ENCODE measurements around the gene CNKSR1. TPM values are rescaled to one million over a fixed set of nuclear protein-coding genes. Genes with fewer than 3 reads are reported as not detected.

Gene CNKSR1
- total RNA-seq, 2 experiments from 2014 or later = 1.5 to 1.8 TPM

DNA sequence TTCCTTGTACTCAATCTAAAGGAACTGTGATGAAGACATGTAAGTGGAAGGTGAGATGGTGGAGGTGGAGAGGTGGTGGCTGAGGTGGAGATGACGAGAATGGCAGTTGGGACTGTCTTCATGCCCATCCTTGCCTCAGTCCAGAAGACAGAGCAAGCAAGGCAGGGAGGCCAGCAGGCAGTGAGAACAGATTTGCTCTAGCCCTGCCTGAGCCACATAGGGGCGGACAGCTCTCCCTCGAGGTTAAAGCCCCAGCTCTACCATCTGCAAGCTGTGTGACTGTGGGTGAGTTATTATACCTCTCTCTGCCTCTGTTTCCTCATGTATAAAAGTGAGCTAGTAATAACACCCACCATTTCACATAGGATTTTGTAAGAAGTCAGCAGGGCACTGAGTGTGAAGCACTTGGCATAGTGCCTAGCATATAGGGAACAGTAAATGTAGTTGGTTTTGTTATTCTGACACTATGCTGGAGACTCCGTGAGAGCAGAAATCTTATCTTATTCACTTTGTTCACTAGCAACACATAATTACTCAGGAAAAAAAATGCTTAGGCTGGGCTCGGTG is 23.2 kb upstream of the CNKSR1 start:
- no peak for DNase-seq
- Mint-ChIP-seq H3K36me3 (ENCODE audit: low read depth) (no peaks in the 10 kb centered on the region), H3K4me1 (ENCODE audit: low read depth) (peaks cover 3% of the 10 kb centered on the region), H3K9me3 (no peaks in the 10 kb centered on the region), H3K4me3 (no peak overlapping the region), H3K27ac (no peak overlapping the region), H3K27me3 (ENCODE audit: low read depth) (peaks cover 4% of the 10 kb centered on the region)
- intact Hi-C loops (cut with micrococcal nuclease) = no loop called here
- CTCF ChIA-PET = interaction anchor here (0.6 to 1.7 kb wide), 4 partner anchors 10 to 706 kb away, joined by 3 to 9 read pairs (median 3); no protein-coding TSS in a partner anchor

DNA sequence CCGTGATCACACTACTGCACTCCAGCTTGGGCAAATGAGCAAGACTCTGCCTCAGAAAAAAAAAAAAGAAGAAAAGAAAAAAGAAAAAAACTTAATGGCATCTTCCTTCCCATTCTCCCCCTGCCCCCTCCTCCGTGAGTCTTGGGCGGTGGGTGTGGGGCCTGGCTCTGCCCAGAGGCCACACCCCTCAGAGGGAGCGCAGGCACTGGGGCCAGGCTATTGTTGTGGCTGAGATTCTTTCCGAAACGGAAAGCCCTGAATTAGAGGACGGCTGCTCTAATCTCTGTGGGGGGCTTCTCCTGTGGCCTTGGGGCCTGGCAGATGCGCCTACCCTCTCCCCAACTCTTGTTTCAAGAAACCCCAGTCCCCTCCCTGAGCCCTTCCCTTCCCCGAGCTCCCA is 22.5 kb upstream of the CNKSR1 start:
- H3K36me3 Mint-ChIP-seq (ENCODE audit: low read depth) = no peaks in the 10 kb centered on the region
- H3K9me3 Mint-ChIP-seq = no peaks in the 10 kb centered on the region
- H3K27ac Mint-ChIP-seq = no peak overlapping the region
- peaks cover 3% of the 10 kb centered on the region for H3K4me1 Mint-ChIP-seq (ENCODE audit: low read depth)
- peaks cover 7% of the 10 kb centered on the region for H3K27me3 Mint-ChIP-seq (ENCODE audit: low read depth)
- DNase-seq = no peak
- no peak overlapping the region for H3K4me3 Mint-ChIP-seq
- CTCF ChIA-PET = interaction anchor here (0.6 to 4.3 kb wide), 6 partner anchors 9 to 706 kb away, joined by 3 to 21 read pairs (median 4); partner anchors contain the start of gene CEP85
- intact Hi-C loops (cut with micrococcal nuclease) = no loop called here

DNA sequence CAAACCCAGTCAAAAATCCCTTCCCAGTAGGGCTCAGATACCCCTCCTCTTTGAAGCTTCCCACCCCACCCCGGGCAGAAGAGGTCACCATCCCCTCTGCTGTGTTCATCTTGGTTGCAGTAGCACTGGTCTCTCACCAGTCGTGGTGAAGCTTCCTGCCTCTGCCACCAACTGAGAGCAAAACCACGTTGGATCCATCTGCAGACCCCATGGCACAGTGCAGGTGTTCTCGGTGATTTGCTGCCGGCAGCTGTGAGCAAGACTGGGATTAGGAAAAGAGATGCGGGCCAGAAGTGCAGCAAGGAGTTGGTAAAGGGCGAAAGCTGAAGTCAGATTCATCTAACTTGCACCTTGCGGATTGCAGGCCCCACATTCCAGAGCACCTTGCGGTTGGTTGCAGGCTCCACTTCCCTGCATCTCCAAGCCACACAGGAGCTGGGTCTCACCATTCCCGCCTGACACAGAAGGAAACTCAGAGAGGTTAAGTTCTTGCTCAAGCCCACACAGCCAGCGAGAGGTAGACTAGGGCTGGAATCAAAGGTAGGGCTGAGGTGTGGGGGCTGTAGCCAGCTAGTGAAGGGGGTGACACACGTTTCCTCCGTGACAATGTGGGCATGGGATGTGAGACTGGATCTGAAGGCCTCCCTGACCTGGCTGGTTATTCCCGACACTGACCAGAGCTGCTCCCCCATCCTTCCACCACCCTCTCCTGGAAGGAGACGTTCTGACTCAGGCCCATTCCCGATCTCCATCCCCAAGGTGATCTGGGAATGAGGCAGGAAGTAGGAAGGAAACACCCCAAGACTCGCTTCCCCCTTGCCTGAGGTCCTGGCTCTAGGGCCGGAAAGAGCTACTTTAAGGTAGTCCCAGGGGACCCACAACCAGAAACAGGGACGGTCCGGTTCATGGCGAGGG is 21.7 kb upstream of the CNKSR1 start:
- peaks cover 8% of the 10 kb centered on the region for H3K27me3 Mint-ChIP-seq (ENCODE audit: low read depth)
- no peak for DNase-seq
- H3K27ac Mint-ChIP-seq = no peak overlapping the region
- intact Hi-C loops (cut with micrococcal nuclease) = no loop called here
- CTCF ChIA-PET = interaction anchor here (1.0 to 4.3 kb wide), 4 partner anchors 10 to 241 kb away, joined by 3 to 21 read pairs (median 4); partner anchors contain the start of gene CEP85
- no peaks in the 10 kb centered on the region for H3K36me3 Mint-ChIP-seq (ENCODE audit: low read depth)
- peaks cover 3% of the 10 kb centered on the region for H3K4me1 Mint-ChIP-seq (ENCODE audit: low read depth)
- H3K9me3 Mint-ChIP-seq = no peaks in the 10 kb centered on the region
- H3K4me3 Mint-ChIP-seq = no peak overlapping the region

DNA sequence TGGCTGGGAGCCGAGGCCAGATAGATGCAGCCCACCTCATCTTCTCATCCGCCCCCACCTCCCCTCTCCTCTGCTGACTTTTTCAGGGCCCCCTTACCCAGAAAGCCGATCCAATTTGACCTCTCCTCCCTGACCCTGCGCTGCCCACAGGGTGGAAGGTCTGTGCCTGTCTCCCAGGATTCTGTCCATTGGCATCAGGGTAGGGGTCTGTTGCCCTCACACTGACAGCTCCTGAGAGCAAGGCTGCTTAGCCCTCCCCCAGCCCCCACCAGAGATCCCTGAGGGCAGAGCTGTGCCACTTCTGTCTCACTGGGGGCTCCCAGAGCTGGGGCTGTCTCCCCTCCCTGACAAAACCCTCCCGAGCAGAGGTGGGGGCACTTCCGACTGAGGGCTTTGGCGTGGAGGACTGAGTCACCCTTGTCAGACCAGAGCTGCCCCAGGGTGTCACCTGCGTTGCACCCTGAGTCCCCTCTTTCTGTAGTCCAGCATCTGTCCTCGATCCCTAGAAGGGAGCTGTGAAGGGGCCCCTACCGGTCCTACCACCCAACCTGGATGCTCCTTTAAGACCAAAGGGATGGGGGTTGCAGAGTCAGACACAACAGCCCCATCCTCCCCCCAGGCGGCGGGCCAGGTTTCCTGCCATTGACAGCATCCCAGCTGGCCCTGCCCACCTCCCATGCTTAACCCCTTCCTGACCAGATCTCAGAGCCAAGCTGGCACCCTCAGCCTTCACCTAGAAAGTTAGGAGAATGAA is 20.8 kb upstream of the CNKSR1 start:
- DNase-seq = no peak
- Mint-ChIP-seq H3K36me3 (ENCODE audit: low read depth) (no peaks in the 10 kb centered on the region), H3K27ac (no peak overlapping the region), H3K4me1 (ENCODE audit: low read depth) (peaks cover 3% of the 10 kb centered on the region), H3K9me3 (no peaks in the 10 kb centered on the region), H3K27me3 (ENCODE audit: low read depth) (peaks cover 14% of the 10 kb centered on the region), H3K4me3 (no peak overlapping the region)
- CTCF ChIA-PET = interaction anchor here (1.0 to 4.3 kb wide), 4 partner anchors 11 to 240 kb away, joined by 3 to 21 read pairs (median 4); partner anchors contain the start of gene CEP85
- intact Hi-C loops (cut with micrococcal nuclease) = no loop called here

DNA sequence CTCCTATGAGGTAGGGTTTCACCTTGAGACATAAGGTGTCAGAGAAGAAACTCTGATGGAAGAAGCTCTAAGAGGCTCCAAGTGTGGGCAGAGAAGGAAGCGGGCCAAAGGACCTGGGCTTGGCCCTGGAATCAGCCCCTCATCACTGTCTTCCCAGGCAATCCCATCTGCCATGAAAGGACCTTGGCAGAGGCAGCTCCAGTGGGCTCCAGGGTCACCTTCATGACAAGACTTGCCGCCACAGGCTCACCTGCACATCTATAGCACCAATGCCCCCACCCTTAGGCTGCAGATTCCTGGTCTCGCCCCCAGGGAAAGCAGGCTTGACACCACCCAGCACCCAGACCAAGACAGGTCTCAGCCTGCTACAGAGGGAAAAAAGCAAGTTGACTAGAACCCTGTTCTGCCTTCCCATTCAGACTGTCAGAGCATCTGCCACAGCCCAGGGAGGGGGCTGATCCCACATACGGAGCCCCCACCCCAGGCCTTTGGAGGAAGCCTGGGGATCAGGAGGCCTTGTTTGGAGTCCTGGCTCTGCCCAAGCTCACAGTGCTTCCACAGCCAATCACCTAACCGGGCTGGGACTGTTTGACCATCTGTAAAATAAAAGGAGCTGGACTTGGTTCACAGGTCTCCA is 18.9 kb upstream of the CNKSR1 start:
- H3K4me1 Mint-ChIP-seq (ENCODE audit: low read depth) = peaks cover 7% of the 10 kb centered on the region
- H3K27ac Mint-ChIP-seq = no peak overlapping the region
- intact Hi-C loops (cut with micrococcal nuclease) = no loop called here
- H3K4me3 Mint-ChIP-seq = no peak overlapping the region
- no peaks in the 10 kb centered on the region for H3K9me3 Mint-ChIP-seq
- no peaks in the 10 kb centered on the region for H3K36me3 Mint-ChIP-seq (ENCODE audit: low read depth)
- CTCF ChIA-PET = interaction anchor here (0.6 to 4.3 kb wide), 3 partner anchors 13 to 275 kb away, joined by 3 to 21 read pairs (median 4); no protein-coding TSS in a partner anchor
- peaks cover 21% of the 10 kb centered on the region for H3K27me3 Mint-ChIP-seq (ENCODE audit: low read depth)
- no peak for DNase-seq

DNA sequence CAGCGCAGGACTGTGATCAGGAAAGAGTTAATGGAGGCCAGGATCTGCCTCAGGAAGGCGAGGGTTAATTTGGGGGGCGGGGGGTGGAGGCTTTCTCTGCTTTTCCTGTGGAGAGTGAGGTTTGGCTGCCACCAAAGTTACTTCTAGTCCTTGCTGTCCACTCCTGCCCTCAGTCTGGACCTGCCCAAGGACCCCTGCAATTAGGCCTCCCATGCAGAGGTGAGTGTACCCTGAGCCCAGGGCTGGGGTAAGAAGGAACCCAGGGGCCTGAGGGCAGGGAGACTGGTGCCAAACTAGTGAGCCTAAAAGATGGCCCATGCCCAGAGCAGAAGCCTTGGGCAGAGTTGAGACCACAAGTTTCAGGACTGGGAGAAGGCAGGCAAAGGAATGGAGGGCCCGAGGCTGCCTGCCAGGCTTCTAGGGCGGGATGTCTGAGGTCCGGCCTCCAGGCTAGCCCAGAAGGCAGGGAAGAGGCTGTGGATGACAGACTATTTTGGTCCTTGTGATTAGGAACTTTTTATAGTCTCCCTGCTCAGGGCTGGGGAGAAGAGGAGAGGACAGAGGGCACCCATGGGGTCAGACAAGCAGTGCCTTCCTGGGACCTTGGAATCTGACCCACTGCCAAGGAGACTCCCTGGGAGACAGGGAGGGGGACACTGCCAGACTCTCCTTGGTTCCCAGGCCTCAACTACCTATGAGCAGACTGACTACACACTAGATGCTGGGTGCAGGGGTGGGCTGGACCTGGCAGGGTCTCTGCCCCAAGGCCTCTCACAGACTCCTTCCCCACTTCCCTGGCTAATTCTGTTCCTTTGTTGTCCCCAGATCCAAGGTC is 18.2 kb upstream of the CNKSR1 start, which contains the start of gene FAM110D:
Gene FAM110D (plus strand): TSS at position 172 of the 835 bp plus-strand sequence. CDS start 2,213 bp downstream, outside the sequence.
- no peak within 1 kb of the TSS for H3K27ac Mint-ChIP-seq

DNA sequence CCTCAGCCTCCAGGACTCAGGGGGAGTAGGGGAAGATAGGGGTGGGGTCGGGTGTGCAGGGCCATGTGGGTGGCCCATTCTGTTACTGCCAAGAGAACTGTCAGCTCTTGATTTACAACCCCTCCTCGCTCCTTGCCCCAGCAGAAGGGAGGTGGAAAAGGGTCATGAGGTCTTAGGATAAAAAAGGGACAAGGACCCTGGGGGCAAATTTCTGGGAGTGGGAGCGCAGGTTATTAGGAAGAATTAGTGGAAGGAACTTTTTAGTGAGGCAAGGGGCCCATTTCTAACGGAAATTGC is 17.6 kb upstream of the CNKSR1 start:
- Mint-ChIP-seq H3K4me3 (no peak overlapping the region), H3K4me1 (ENCODE audit: low read depth) (peaks cover 14% of the 10 kb centered on the region), H3K27ac (no peak overlapping the region), H3K36me3 (ENCODE audit: low read depth) (no peaks in the 10 kb centered on the region), H3K27me3 (ENCODE audit: low read depth) (peaks cover 29% of the 10 kb centered on the region), H3K9me3 (no peaks in the 10 kb centered on the region)
- CTCF ChIA-PET = no interaction called here
- DNase-seq = no peak
- intact Hi-C loops (cut with micrococcal nuclease) = no loop called here

More for the DNA sequence above, 18.2 kb upstream of the CNKSR1 start, which contains the start of gene FAM110D:
- Mint-ChIP-seq H3K4me1 (ENCODE audit: low read depth) (peaks cover 11% of the 10 kb centered on the region), H3K4me3 (no peak within 1 kb of the TSS), H3K36me3 (ENCODE audit: low read depth) (no peaks in the 10 kb centered on the region), H3K9me3 (no peaks in the 10 kb centered on the region), H3K27me3 (ENCODE audit: low read depth) (peaks cover 27% of the 10 kb centered on the region)
- intact Hi-C loops (cut with micrococcal nuclease) = no loop called here
- CTCF ChIA-PET = interaction anchor here (0.6 to 4.3 kb wide), 2 partner anchors 13 to 275 kb away, joined by 3 to 21 read pairs; no protein-coding TSS in a partner anchor
- DNase-seq = no peak

DNA sequence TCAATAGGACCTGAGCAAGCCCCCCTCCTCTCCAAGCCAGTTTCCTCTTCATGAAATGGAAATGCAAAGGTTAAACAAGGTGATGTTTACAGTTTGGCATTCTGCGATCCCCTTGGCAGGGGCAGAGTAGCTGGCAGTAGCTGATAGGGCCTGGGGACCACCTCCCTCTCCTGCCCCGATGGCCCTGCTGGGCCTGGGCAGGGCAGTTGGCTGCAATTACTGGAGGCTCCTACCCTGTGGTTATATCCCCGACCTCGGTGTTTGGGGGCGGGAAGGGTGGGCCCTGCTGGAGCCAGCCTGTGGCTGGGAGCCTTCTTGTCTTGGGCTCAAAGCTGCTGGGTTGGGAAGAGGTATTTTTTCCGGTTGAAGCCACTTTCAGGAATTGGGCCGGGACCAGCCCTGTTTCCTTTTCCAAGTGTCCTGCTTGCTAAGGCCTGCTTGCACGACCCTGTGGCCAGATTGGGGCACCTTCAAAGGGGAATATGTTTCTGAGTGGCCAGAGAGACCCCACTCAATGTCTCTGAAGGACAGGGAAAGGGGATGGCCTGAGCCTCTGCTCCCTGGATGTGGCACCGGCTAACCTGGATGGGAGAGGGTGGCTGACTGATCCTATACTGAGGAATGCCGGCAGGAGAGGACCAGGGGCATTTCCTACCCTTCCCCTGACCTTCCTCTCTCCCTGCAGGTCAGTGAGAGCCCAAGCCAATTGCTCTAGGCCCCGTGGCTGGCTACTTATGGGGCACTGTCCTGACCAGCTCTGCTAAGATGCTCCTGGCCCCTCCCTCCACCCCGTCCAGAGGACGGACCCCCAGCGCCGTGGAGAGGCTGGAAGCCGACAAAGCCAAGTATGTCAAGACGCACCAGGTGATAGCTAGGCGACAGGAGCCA is 16.5 kb upstream of the CNKSR1 start:
- peaks cover 29% of the 10 kb centered on the region for H3K27me3 Mint-ChIP-seq (ENCODE audit: low read depth)

DNA sequence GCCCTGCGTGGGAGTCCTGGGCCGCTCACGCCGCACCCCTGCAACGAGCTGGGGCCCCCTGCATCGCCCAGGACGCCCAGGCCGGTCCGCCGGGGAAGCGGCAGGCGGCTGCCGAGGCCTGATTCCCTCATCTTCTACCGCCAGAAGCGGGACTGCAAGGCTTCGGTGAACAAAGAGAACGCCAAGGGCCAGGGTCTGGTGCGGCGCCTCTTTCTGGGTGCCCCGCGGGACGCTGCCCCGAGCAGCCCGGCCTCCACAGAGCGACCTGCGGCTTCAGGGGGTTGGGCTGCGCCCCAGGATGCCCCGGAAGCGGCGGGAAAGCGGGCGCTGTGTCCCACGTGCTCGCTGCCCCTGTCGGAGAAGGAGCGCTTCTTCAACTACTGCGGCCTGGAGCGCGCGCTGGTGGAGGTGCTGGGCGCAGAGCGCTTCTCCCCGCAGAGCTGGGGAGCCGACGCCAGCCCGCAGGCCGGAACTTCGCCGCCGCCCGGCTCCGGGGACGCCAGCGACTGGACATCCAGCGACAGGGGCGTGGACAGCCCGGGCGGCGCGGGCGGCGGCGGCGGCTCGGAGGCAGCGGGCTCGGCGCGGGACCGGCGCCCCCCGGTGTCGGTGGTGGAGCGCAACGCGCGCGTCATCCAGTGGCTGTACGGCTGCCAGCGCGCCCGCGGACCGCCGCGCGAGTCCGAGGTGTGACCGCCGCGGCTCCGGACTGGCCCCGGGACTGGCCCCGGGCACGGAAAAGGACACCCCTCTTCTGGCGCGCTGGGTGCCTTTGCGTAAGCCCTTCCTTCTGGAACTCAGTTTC is 15.7 kb upstream of the CNKSR1 start:
- intact Hi-C loops (cut with micrococcal nuclease) = no loop called here
- CTCF ChIA-PET = interaction anchor here (0.9 to 1.2 kb wide), 2 partner anchors 8 to 10 kb away, joined by 5 read pairs; partner anchors contain the start of genes ZNF593 and ZNF593OS
- H3K9me3 Mint-ChIP-seq = no peaks in the 10 kb centered on the region
- H3K27me3 Mint-ChIP-seq (ENCODE audit: low read depth) = peaks cover 27% of the 10 kb centered on the region
- H3K27ac Mint-ChIP-seq = no peak overlapping the region
- H3K4me3 Mint-ChIP-seq = peak overlapping the region; percentile 50
- DNase-seq = peak; percentile 48
- H3K36me3 Mint-ChIP-seq (ENCODE audit: low read depth) = no peaks in the 10 kb centered on the region
- peaks cover 16% of the 10 kb centered on the region for H3K4me1 Mint-ChIP-seq (ENCODE audit: low read depth)

More for the DNA sequence above, 16.5 kb upstream of the CNKSR1 start:
- no peak overlapping the region for H3K27ac Mint-ChIP-seq
- DNase-seq = no peak
- H3K36me3 Mint-ChIP-seq (ENCODE audit: low read depth) = no peaks in the 10 kb centered on the region
- H3K4me1 Mint-ChIP-seq (ENCODE audit: low read depth) = peaks cover 16% of the 10 kb centered on the region
- CTCF ChIA-PET = interaction anchor here (0.9 kb wide), 1 partner anchor 9 kb away, joined by 5 read pairs; the partner anchor contains the start of gene ZNF593
- intact Hi-C loops (cut with micrococcal nuclease) = no loop called here
- no peaks in the 10 kb centered on the region for H3K9me3 Mint-ChIP-seq
- H3K4me3 Mint-ChIP-seq = no peak overlapping the region
